Trophoblast cell (in vitro differentiated cells and primary cell): ENCODE measurements around the gene DCN.

Experiments used
- DNase-seq, 2 donors: peaks; one replicate each; pipeline ENCODE4 v3.0.0-alpha.2; 2016
- H2AFZ ChIP-seq: 2 replicates; pipeline ENCODE4 v1.6.1; 2013; ENCODE audit warnings: low read length, moderate library complexity, mild to moderate bottlenecking; ENCODE audit not compliant: insufficient read depth, poor library complexity
- H2AK5ac ChIP-seq: 2 replicates; pipeline ENCODE4 v1.6.1; 2013; ENCODE audit warnings: mild to moderate bottlenecking, low read length
- H2BK120ac ChIP-seq: 2 replicates; pipeline ENCODE4 v1.6.1; 2013; ENCODE audit warnings: low read length, mild to moderate bottlenecking, moderate library complexity; ENCODE audit not compliant: insufficient read depth, poor library complexity
- H2BK12ac ChIP-seq: 2 replicates; pipeline ENCODE4 v1.6.1; 2013; ENCODE audit warnings: mild to moderate bottlenecking, low read length, moderate library complexity
- H2BK5ac ChIP-seq: 2 replicates; pipeline ENCODE4 v1.6.1; 2013; ENCODE audit warnings: low read length, low read depth, moderate library complexity, mild to moderate bottlenecking; ENCODE audit not compliant: poor library complexity
- H3K14ac ChIP-seq: 2 replicates; pipeline ENCODE4 v1.6.1; 2013; ENCODE audit warnings: mild to moderate bottlenecking, low read length
- H3K18ac ChIP-seq: 2 replicates; pipeline ENCODE4 v1.6.1; 2013; ENCODE audit warnings: mild to moderate bottlenecking, low read length
- H3K23ac ChIP-seq: 2 replicates; pipeline ENCODE4 v1.6.1; 2013; ENCODE audit warnings: low read length
- H3K27ac ChIP-seq: 2 replicates; pipeline ENCODE4 v1.5.1; 2013; ENCODE audit warnings: low read depth, mild to moderate bottlenecking, inconsistent platforms, low read length, moderate library complexity
- H3K27me3 ChIP-seq: 2 replicates; pipeline ENCODE4 v1.6.1; 2013; ENCODE audit warnings: inconsistent platforms, mild to moderate bottlenecking, low read length, moderate library complexity; ENCODE audit not compliant: insufficient read depth
- H3K36me3 ChIP-seq, 2 experiments: 1 replicate in 1 of 2; 2 replicates in 1 of 2; pipeline ENCODE4 v1.6.1; 2013; ENCODE audit warnings: low read length in 2 of 2, mild to moderate bottlenecking in 2 of 2, moderate library complexity in 1 of 2; ENCODE audit not compliant: insufficient read depth in 2 of 2, control insufficient read depth in 1 of 2
- H3K4ac ChIP-seq: 2 replicates; pipeline ENCODE4 v1.6.1; 2013; ENCODE audit warnings: low read depth, mild to moderate bottlenecking, low read length, moderate library complexity
- H3K4me1 ChIP-seq, 2 experiments: 1 replicate in 1 of 2; 2 replicates in 1 of 2; pipeline ENCODE4 v1.6.1; 2013; ENCODE audit warnings: low read length in 2 of 2, mild to moderate bottlenecking in 2 of 2, moderate library complexity in 1 of 2; ENCODE audit not compliant: insufficient read depth in 2 of 2, control insufficient read depth in 1 of 2
- H3K4me2 ChIP-seq: 2 replicates; pipeline ENCODE4 v1.6.1; 2013; ENCODE audit warnings: inconsistent platforms, mild to moderate bottlenecking, low read length, moderate library complexity
- H3K4me3 ChIP-seq: 2 replicates; pipeline ENCODE4 v1.5.1; 2013; ENCODE audit warnings: mild to moderate bottlenecking, low read depth, low read length, inconsistent platforms
- H3K79me1 ChIP-seq: one replicate; pipeline ENCODE4 v1.6.1; 2013; ENCODE audit warnings: low read length
- H3K79me2 ChIP-seq: 2 replicates; pipeline ENCODE4 v1.6.1; 2013; ENCODE audit warnings: low read length, mild to moderate bottlenecking; ENCODE audit not compliant: control insufficient read depth, insufficient read depth, poor library complexity
- H3K9ac ChIP-seq: 2 replicates; pipeline ENCODE4 v1.6.1; 2013; ENCODE audit warnings: mild to moderate bottlenecking, low read length
- H3K9me3 ChIP-seq: 2 replicates; pipeline ENCODE4 v1.6.1; 2013; ENCODE audit warnings: low read depth, mild to moderate bottlenecking, control low read depth, inconsistent platforms, low read length; ENCODE audit not compliant: insufficient read depth
- H4K12ac ChIP-seq: 2 replicates; pipeline ENCODE4 v1.6.1; 2013; ENCODE audit warnings: low read depth, mild to moderate bottlenecking, low read length, moderate library complexity
- H4K8ac ChIP-seq: 2 replicates; pipeline ENCODE4 v1.6.1; 2013; ENCODE audit warnings: low read depth, mild to moderate bottlenecking, low read length, moderate library complexity
- H4K91ac ChIP-seq: one replicate; pipeline ENCODE4 v1.6.1; 2013; ENCODE audit warnings: low read depth, mild to moderate bottlenecking, low read length, moderate library complexity
- WGBS: extraction: QIAGEN DNeasy Blood & Tissue Kit; methylation state at CpG from one replicate; pipeline ENCODE4 v1.1.7; 2013; ENCODE audit warnings: missing lambda C conversion rate; ENCODE audit not compliant: insufficient read length, insufficient coverage; ENCODE audit errors: extremely low coverage; 5-methylcytosine and 5-hydroxymethylcytosine counted together

DCN gene

GRCh38 chr12:91178139-91178561 is 4.5 kb downstream of the DCN start:
- H2AK5ac ChIP-seq = no peak overlapping the region

GRCh38 chr12:91177381-91177780 is 5.2 kb downstream of the DCN start:
- Histone ChIP-seq H3K27me3 (no peaks in the 10 kb centered on the region), H3K4me1 (peaks cover 3 to 7% of the 10 kb centered on the region in 2 experiments), H2BK120ac (no peak overlapping the region), H3K79me2 (no peaks in the 10 kb centered on the region), H2AK5ac (no peak overlapping the region), H4K12ac (no peak overlapping the region), H3K4ac (no peak overlapping the region), H2BK12ac (no peak overlapping the region), H3K36me3 (no peaks in the 10 kb centered on the region), H2BK5ac (no peak overlapping the region), H3K4me3 (no peak overlapping the region), H3K9me3 (no peaks in the 10 kb centered on the region), H4K8ac (no peak overlapping the region), H3K27ac (no peak overlapping the region), H3K23ac (no peak overlapping the region), H4K91ac (no peak overlapping the region), H3K79me1 (peaks cover 4% of the 10 kb centered on the region), H2AFZ (no peak overlapping the region), H3K4me2 (no peak overlapping the region), H3K9ac (no peak overlapping the region), H3K14ac (no peak overlapping the region), H3K18ac (no peak overlapping the region)
- WGBS = no CpG with 5 or more reads among the region's 1 CpG
- no peak for DNase-seq

More at GRCh38 chr12:91178139-91178561, 4.5 kb downstream of the DCN start:
- Histone ChIP-seq H4K91ac (peak overlapping the region; percentile 58), H3K9ac (no peak overlapping the region), H3K18ac (no peak overlapping the region), H4K8ac (peak overlapping the region; percentile 42), H3K4me2 (no peak overlapping the region), H3K4me1 (peaks cover 3 to 6% of the 10 kb centered on the region in 2 experiments), H3K36me3 (no peaks in the 10 kb centered on the region), H3K23ac (no peak overlapping the region), H2AFZ (no peak overlapping the region), H2BK5ac (peak overlapping the region; percentile 29), H3K4me3 (no peak overlapping the region), H3K79me2 (no peaks in the 10 kb centered on the region), H3K4ac (no peak overlapping the region), H3K14ac (peak overlapping the region; percentile 29), H3K27ac (peak overlapping the region; percentile 52), H2BK120ac (peak overlapping the region; percentile 52), H2BK12ac (peak overlapping the region; percentile 92), H3K9me3 (no peaks in the 10 kb centered on the region), H4K12ac (no peak overlapping the region), H3K27me3 (no peaks in the 10 kb centered on the region), H3K79me1 (peaks cover 4% of the 10 kb centered on the region)
- DNase-seq = peak in 1 of 2 donors; percentile 9
- WGBS = no CpG with 5 or more reads among the region's 7 CpGs

GRCh38 chr12:91176915-91177314 is 5.7 kb downstream of the DCN start:
- no peak for DNase-seq
- Histone ChIP-seq H3K27ac (no peak overlapping the region), H2BK120ac (no peak overlapping the region), H3K36me3 (no peaks in the 10 kb centered on the region), H3K4ac (no peak overlapping the region), H2BK5ac (no peak overlapping the region), H4K91ac (no peak overlapping the region), H3K18ac (no peak overlapping the region), H3K4me3 (no peak overlapping the region), H2AFZ (no peak overlapping the region), H2BK12ac (no peak overlapping the region), H3K4me1 (peaks cover 3 to 7% of the 10 kb centered on the region in 2 experiments), H3K27me3 (no peaks in the 10 kb centered on the region), H4K12ac (no peak overlapping the region), H3K9me3 (no peaks in the 10 kb centered on the region), H4K8ac (no peak overlapping the region), H3K14ac (no peak overlapping the region), H3K9ac (no peak overlapping the region), H3K23ac (no peak overlapping the region), H3K4me2 (no peak overlapping the region), H3K79me1 (peaks cover 4% of the 10 kb centered on the region), H3K79me2 (no peaks in the 10 kb centered on the region), H2AK5ac (no peak overlapping the region)
- no CpG with 5 or more reads among the region's 3 CpGs for WGBS

- H3K4me3 ChIP-seq = no peak overlapping the region
- peaks cover 4% of the 10 kb centered on the region for H3K79me1 ChIP-seq
- no peak overlapping the region for H3K18ac ChIP-seq
- no peak overlapping the region for H2AK5ac ChIP-seq
- 100% methylated on average over 1 of the region's 2 CpGs for WGBS
- H2BK12ac ChIP-seq = no peak overlapping the region
- H4K8ac ChIP-seq = no peak overlapping the region
- no peaks in the 10 kb centered on the region for H3K27me3 ChIP-seq
- no peak overlapping the region for H3K4me2 ChIP-seq
- H3K4ac ChIP-seq = no peak overlapping the region
- H3K9me3 ChIP-seq = no peaks in the 10 kb centered on the region
- H2BK120ac ChIP-seq = no peak overlapping the region
- H3K27ac ChIP-seq = no peak overlapping the region
- no peak overlapping the region for H4K91ac ChIP-seq
- H2BK5ac ChIP-seq = no peak overlapping the region
- H3K23ac ChIP-seq = no peak overlapping the region
- no peak overlapping the region for H3K14ac ChIP-seq
- peaks cover 3 to 7% of the 10 kb centered on the region in 2 experiments for H3K4me1 ChIP-seq
- no peak overlapping the region for H4K12ac ChIP-seq
- no peak for DNase-seq
- no peaks in the 10 kb centered on the region for H3K36me3 ChIP-seq
- H2AFZ ChIP-seq = no peak overlapping the region
- H3K79me2 ChIP-seq = no peaks in the 10 kb centered on the region
- no peak overlapping the region for H3K9ac ChIP-seq
Measured at GRCh38 chr12:91176358-91176757, 6.3 kb downstream of the DCN start.
